ENCODE results near the gene CLK4.

CLK4 gene

DNA sequence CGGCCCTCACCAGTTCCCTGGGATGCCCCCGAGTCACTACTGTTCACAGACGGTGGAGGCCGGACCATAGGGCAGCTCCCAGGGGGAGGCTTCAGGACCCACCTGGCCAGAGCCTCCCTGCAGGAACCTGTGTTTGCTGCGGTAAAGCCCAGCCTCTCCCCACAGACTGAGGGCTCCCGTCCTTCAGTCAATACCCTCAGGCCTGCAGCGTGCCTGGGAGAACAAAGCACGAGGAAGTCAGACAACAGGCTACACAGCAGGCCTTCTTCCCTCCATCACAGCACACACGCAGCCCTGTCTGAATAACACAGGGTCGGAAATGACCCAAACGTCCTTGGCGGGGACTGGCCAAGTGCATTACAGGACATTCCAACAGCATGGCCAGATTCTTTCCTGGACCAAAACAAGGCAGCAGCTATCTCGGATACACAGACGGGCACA, 71.1 kb downstream of the CLK4 start:
- H3K4me3 ChIP-seq, result no peak overlapping the region
- DNase-seq (ENCODE audit: low spot score), result no peak
- H3K27ac ChIP-seq, result no peak overlapping the region
- TF ChIP-seq, protein P1, sequence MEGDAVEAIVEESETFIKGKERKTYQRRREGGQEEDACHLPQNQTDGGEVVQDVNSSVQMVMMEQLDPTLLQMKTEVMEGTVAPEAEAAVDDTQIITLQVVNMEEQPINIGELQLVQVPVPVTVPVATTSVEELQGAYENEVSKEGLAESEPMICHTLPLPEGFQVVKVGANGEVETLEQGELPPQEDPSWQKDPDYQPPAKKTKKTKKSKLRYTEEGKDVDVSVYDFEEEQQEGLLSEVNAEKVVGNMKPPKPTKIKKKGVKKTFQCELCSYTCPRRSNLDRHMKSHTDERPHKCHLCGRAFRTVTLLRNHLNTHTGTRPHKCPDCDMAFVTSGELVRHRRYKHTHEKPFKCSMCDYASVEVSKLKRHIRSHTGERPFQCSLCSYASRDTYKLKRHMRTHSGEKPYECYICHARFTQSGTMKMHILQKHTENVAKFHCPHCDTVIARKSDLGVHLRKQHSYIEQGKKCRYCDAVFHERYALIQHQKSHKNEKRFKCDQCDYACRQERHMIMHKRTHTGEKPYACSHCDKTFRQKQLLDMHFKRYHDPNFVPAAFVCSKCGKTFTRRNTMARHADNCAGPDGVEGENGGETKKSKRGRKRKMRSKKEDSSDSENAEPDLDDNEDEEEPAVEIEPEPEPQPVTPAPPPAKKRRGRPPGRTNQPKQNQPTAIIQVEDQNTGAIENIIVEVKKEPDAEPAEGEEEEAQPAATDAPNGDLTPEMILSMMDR (IDR thresholded peaks at IDR 0.05), result no peak

- TF ChIP-seq, protein P1 (IDR thresholded peaks at IDR 0.05), result no peak
- no peak overlapping the region for H3K27ac ChIP-seq
- no peak for DNase-seq (ENCODE audit: low spot score)
- H3K4me3 ChIP-seq, result no peak overlapping the region
Measured at GRCh38 chr5:178555005-178555404, 71.8 kb downstream of the CLK4 start.

DNA sequence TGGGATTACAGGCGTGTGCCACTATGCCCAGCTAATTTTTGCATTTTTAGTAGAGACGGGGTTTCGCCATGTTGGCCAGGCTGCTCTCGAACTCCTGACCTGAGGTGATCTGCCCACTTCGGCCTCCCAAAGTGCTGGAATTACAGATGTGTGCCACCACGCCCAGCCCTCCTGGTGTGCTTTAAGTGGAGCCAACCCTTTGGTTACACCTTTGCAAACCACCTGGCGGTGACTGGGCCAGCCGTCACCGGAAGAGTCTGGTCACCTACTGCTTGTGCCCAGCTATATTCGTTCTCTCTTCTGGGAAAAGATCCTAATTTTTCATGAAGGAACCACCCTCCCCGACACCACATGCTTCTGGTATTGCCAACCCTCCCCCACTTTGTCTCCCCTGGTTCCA, 72.5 kb downstream of the CLK4 start:
- DNase-seq (ENCODE audit: low spot score), result no peak

GRCh38 chr5:178553517-178553916, 73.3 kb downstream of the CLK4 start:
- Histone ChIP-seq H3K27ac (no peak overlapping the region), H3K4me3 (no peak overlapping the region)
- TF ChIP-seq, protein P1 (IDR thresholded peaks at IDR 0.05), result no peak
- no peak for DNase-seq (ENCODE audit: low spot score)

More for the DNA sequence above, 72.5 kb downstream of the CLK4 start:
- H3K4me3 ChIP-seq, result no peak overlapping the region
- TF ChIP-seq, protein P1 (IDR thresholded peaks at IDR 0.05), result no peak
- H3K27ac ChIP-seq, result no peak overlapping the region

Measured in coronary artery (tissue), 2 donors.